B cell (primary cell): ENCODE results near the gene ABCF3. TPM values are rescaled to one million over a fixed set of nuclear protein-coding genes. Genes with fewer than 3 reads are reported as not detected.
A peak's percentile ranks its signal among the peaks of the same experiment; 100 is the strongest.

ENCODE experiments used
- ATAC-seq: fragments of 200-7000 bp; cut with Tn5 transposase; one replicate; pipeline ENCODE4 v1.10.0; 2021; ENCODE audit warnings: low read depth, mild to moderate bottlenecking, moderate number of reproducible peaks, moderate library complexity
- CTCF ChIA-PET: fragments of 350-600 bp; sonication (Branson Sonifier 250); formaldehyde crosslinking; loops from one replicate; lab custom pipeline; 2021; ENCODE audit warnings: antibody characterized with exemption, inconsistent platforms; lab: Charles Lee
- POLR2A ChIA-PET: fragments of 350-600 bp; sonication (Branson Sonifier 250); formaldehyde crosslinking; loops from one replicate; lab custom pipeline; 2021; ENCODE audit warnings: antibody characterized with exemption; lab: Charles Lee
- DNase-seq: peaks from one replicate; pipeline ENCODE4 v3.0.0; 2013
- H2AFZ ChIP-seq: 2 replicates; pipeline ENCODE4 v1.6.1; 2012; ENCODE audit warnings: mild to moderate bottlenecking, low read depth, low read length; ENCODE audit not compliant: insufficient read depth, poor library complexity, severe bottlenecking
- H3K27ac ChIP-seq, 2 donors: 1 replicate in 1 of 2; 2 replicates in 1 of 2; pipeline ENCODE4 v1.5.1; 2012 to 2013; ENCODE audit warnings: low read length in 2 of 2, mild to moderate bottlenecking in 2 of 2, moderate library complexity in 1 of 2
- H3K27me3 ChIP-seq, 4 experiments: fragments of 200-600 bp in 1 of 4; sonication (generic) in 1 of 4; replicated peaks in 1 of 4; 1 replicate in 2 of 4; 2 replicates in 2 of 4; pipeline versions ENCODE4 v1.6.1 to v1.7.0; 2013 to 2016; ENCODE audit warnings: low read length in 3 of 4, mild to moderate bottlenecking in 2 of 4, mixed read lengths in 1 of 4, moderate library complexity in 1 of 4; ENCODE audit not compliant: insufficient read depth in 4 of 4, control insufficient read depth in 3 of 4; ENCODE audit errors: control extremely low read depth in 1 of 4
- H3K36me3 ChIP-seq, 2 experiments: replicated peaks in 1 of 2; 1 replicate in 1 of 2; 2 replicates in 1 of 2; pipeline versions ENCODE4 v1.6.1 to v1.7.1; 2013; ENCODE audit warnings: low read length in 1 of 2; ENCODE audit not compliant: insufficient read depth in 2 of 2, control insufficient read depth in 1 of 2; ENCODE audit errors: control extremely low read depth in 1 of 2, extremely low read depth in 1 of 2
- H3K4me1 ChIP-seq, 2 donors: fragments of 200-600 bp in 1 of 2; sonication (generic) in 1 of 2; 1 replicate in 1 of 2; 2 replicates in 1 of 2; pipeline versions ENCODE4 v1.5.1 to v1.6.1; 2013 to 2017; ENCODE audit warnings: low read length in 2 of 2; ENCODE audit not compliant: control insufficient read depth in 2 of 2, insufficient read depth in 2 of 2
- H3K4me2 ChIP-seq: replicated peaks from 2 replicates; pipeline ENCODE3; 2012; ENCODE audit warnings: mild to moderate bottlenecking, low read depth, low read length; ENCODE audit not compliant: poor library complexity, severe bottlenecking
- H3K4me3 ChIP-seq, 5 experiments: fragments of 200-600 bp in 1 of 5; sonication (generic) in 1 of 5; 1 replicate in 3 of 5; 2 replicates in 2 of 5; pipeline versions ENCODE4 v1.5.1 to v1.7.0; 2011 to 2016; ENCODE audit warnings: low read length in 4 of 5, mild to moderate bottlenecking in 4 of 5, low read depth in 2 of 5, control low read depth in 1 of 5, moderate library complexity in 1 of 5; ENCODE audit not compliant: insufficient read depth in 1 of 5; ENCODE audit errors: control extremely low read depth in 1 of 5, extremely low read depth in 1 of 5
- H3K79me2 ChIP-seq: fragments of 200-600 bp; sonication (generic); one replicate; pipeline ENCODE4 v1.6.0; 2016; ENCODE audit warnings: low read length; ENCODE audit not compliant: control insufficient read depth, insufficient read depth
- H3K9ac ChIP-seq: fragments of 200-600 bp; sonication (generic); 2 replicates; pipeline ENCODE4 v1.6.1; 2017; ENCODE audit warnings: mild to moderate bottlenecking, low read length, moderate library complexity
- H3K9me3 ChIP-seq, 3 donors: one replicate each; pipeline versions ENCODE4 v1.6.1 to v1.7.1; 2013; ENCODE audit warnings: low read length in 2 of 3; ENCODE audit not compliant: control insufficient read depth in 2 of 3, insufficient read depth in 1 of 3; ENCODE audit errors: control extremely low read depth in 1 of 3
- H4K20me1 ChIP-seq: 2 replicates; pipeline ENCODE4 v1.6.0; 2012; ENCODE audit warnings: mild to moderate bottlenecking, low read length; ENCODE audit not compliant: insufficient read depth, control insufficient read depth, poor library complexity, severe bottlenecking
- H3K27ac Mint-ChIP-seq: one replicate; pipeline ENCODE4 v1.8.0; 2021; ENCODE audit warnings: mixed read lengths
- H3K27me3 Mint-ChIP-seq: one replicate; pipeline ENCODE4 v1.8.0; 2021; ENCODE audit warnings: mixed read lengths
- H3K4me1 Mint-ChIP-seq: one replicate; pipeline ENCODE4 v1.8.0; 2021; ENCODE audit warnings: mixed read lengths
- H3K4me3 Mint-ChIP-seq: one replicate; pipeline ENCODE4 v1.8.0; 2021; ENCODE audit warnings: mixed read lengths
- H3K9me3 Mint-ChIP-seq: one replicate; pipeline ENCODE4 v1.8.0; 2022; ENCODE audit warnings: mixed read lengths; ENCODE audit not compliant: insufficient read depth
- EZH2 ChIP-seq: IDR thresholded peaks from 2 replicates; pipeline ENCODE4 v1.6.1; 2012; ENCODE audit warnings: borderline replicate concordance, low read depth, mild to moderate bottlenecking, moderate library complexity, low read length; ENCODE audit not compliant: insufficient read depth, poor library complexity, severe bottlenecking
- WGBS: methylation state at CpG from one replicate; pipeline ENCODE4 v1.1.5; 2013; ENCODE audit warnings: missing lambda C conversion rate; ENCODE audit not compliant: insufficient coverage; 5-methylcytosine and 5-hydroxymethylcytosine counted together
- intact Hi-C: fragments of 100-400 bp; cut with micrococcal nuclease; formaldehyde crosslinking; loops from one replicate; pipeline ENCODE4 v1.10.0; 2022
- polyA plus RNA-seq: library from polyadenylated mRNA; depleted of rRNA; stranded (reverse); fragments of >200 nt; gene quantifications from 2 replicates; pipeline ENCODE4 v1.2.3, GENCODE V29; 2012
- total RNA-seq, 2 donors: library from RNA; stranded (reverse); fragments of 120-200 nt in 1 of 2; gene quantifications; 1 replicate in 1 of 2; 2 replicates in 1 of 2; pipeline versions ENCODE4 v1.2.3 to v1.2.4, GENCODE V29; 2013 to 2022
- TF ChIP-seq, protein P1 (sequence below): fragments of 200-600 bp; IDR thresholded peaks from one replicate; pipeline ENCODE4 v1.8.0; 2022; ENCODE audit warnings: antibody characterized with exemption, mild to moderate bottlenecking

ABCF3 gene
- total and polyA plus RNA-seq, 2 donors (not counting 1 experiment from before 2014, with no cell fraction given), result 74.0 to 115 TPM

DNA sequence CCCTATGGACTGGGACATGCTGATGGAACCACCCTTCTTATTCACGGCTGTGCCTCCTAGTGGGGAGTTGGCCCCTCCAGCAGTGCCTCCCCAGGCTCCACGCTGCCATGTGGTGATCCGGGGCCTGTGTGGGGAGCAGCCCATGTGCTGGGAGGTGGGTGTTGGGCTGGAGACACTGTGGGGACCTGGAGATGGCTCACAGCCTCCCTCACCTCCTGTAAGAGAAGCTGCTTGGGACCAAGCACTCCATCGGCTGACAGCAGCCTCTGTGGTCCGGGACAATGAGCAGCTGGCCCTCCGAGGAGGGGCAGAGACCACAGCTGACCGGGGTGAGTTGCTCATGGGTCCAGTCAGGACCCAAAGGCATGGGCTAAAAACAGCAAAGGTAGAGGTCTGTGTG lies 53.7 kb downstream of the ABCF3 start:
- Mint-ChIP-seq H3K27me3 (peaks cover 4% of the 10 kb centered on the region), H3K4me3 (no peak overlapping the region), H3K4me1 (no peaks in the 10 kb centered on the region), H3K27ac (no peak overlapping the region), H3K9me3 (no peaks in the 10 kb centered on the region)
- H3K27ac ChIP-seq, result no peak overlapping the region
- H3K4me3 ChIP-seq, result no peak overlapping the region
- no peak for ATAC-seq
- no peak overlapping the region for H3K4me2 ChIP-seq
- intact Hi-C loops, result no loop called here
- 98% methylated on average over 6 of the region's 7 CpGs for WGBS
- H3K9ac ChIP-seq, result no peak overlapping the region
- TF ChIP-seq, protein P1, sequence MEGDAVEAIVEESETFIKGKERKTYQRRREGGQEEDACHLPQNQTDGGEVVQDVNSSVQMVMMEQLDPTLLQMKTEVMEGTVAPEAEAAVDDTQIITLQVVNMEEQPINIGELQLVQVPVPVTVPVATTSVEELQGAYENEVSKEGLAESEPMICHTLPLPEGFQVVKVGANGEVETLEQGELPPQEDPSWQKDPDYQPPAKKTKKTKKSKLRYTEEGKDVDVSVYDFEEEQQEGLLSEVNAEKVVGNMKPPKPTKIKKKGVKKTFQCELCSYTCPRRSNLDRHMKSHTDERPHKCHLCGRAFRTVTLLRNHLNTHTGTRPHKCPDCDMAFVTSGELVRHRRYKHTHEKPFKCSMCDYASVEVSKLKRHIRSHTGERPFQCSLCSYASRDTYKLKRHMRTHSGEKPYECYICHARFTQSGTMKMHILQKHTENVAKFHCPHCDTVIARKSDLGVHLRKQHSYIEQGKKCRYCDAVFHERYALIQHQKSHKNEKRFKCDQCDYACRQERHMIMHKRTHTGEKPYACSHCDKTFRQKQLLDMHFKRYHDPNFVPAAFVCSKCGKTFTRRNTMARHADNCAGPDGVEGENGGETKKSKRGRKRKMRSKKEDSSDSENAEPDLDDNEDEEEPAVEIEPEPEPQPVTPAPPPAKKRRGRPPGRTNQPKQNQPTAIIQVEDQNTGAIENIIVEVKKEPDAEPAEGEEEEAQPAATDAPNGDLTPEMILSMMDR, result no peak
- no peak for TF ChIP-seq EZH2
- peaks cover 0 to 26% of the 10 kb centered on the region in 2 experiments for H3K36me3 ChIP-seq
- no peaks in the 10 kb centered on the region for H3K9me3 ChIP-seq
- no peaks in the 10 kb centered on the region for H3K4me1 ChIP-seq
- DNase-seq, result no peak
- ChIA-PET POLR2A (no interaction called here), CTCF (interaction anchor here (0.9 to 3.9 kb wide), 7 partner anchors 8 to 344 kb away, joined by 3 to 22 read pairs (median 4); no protein-coding TSS in a partner anchor)
- H4K20me1 ChIP-seq, result peaks cover 8% of the 10 kb centered on the region
- H3K79me2 ChIP-seq, result no peaks in the 10 kb centered on the region
- H3K27me3 ChIP-seq, result peaks cover 0 to 3% (median 0%) of the 10 kb centered on the region in 4 experiments
- no peak overlapping the region for H2AFZ ChIP-seq

DNA sequence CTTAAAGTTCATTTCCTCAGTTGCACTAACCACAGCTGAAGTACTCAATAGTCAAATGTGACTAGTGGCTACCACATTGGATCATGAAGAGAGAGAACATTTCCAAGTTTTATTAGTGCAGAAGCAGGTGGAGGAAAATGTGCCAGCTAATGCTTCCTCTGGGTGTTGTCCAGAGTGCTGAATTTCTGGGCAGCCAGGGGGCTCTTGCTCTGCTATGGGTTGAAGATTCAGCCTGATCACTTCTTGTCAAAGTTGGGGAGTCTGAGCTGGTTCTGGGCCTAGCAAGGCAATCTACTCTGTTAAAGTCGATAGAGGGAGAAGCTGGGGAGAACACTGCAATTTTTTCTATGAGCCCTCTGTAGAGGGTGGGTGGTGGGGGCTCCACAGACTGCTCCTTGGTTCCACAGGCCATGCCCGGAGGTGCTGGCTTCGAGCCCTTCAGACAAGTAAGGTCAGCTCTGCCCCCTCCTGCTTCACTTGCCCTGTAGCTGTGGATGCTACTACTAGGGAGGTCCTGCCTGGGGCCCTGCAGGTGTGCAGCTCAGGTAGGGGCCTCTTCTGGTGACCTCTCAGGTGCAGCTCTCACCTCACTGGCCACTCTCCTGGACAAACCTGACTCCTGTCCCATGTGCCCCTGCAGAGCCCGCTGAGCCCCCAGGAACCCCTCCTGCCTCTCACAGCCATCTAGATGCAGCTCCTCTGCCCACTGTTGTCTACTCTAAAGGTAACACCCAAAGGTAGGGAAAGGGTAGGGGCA lies 54.6 kb downstream of the ABCF3 start:
- peaks cover under 1% of the 10 kb centered on the region for H3K27me3 Mint-ChIP-seq
- no peaks in the 10 kb centered on the region for H3K9me3 Mint-ChIP-seq
- peaks cover 0 to 34% of the 10 kb centered on the region in 2 experiments for H3K36me3 ChIP-seq
- H3K27ac ChIP-seq, result no peak overlapping the region
- no peak overlapping the region for H3K27ac Mint-ChIP-seq
- peaks cover 0 to 3% (median 0%) of the 10 kb centered on the region in 4 experiments for H3K27me3 ChIP-seq
- no peak overlapping the region for H3K4me3 ChIP-seq
- peaks cover 12% of the 10 kb centered on the region for H4K20me1 ChIP-seq
- ATAC-seq, result peak; percentile 31
- no peak for TF ChIP-seq EZH2
- TF ChIP-seq, protein P1, result no peak
- H3K4me3 Mint-ChIP-seq, result no peak overlapping the region
- H2AFZ ChIP-seq, result no peak overlapping the region
- intact Hi-C loops, result no loop called here
- H3K4me1 Mint-ChIP-seq, result no peaks in the 10 kb centered on the region
- H3K4me1 ChIP-seq, result no peaks in the 10 kb centered on the region
- no peaks in the 10 kb centered on the region for H3K79me2 ChIP-seq
- 93% methylated on average over 3 of the region's 4 CpGs for WGBS
- DNase-seq, result no peak
- no peak overlapping the region for H3K9ac ChIP-seq
- ChIA-PET CTCF (interaction anchor here (0.6 to 3.9 kb wide), 8 partner anchors 9 to 626 kb away, joined by 3 to 22 read pairs (median 4); no protein-coding TSS in a partner anchor), POLR2A (interaction anchor here (0.9 kb wide), 1 partner anchor 13 kb away, joined by 5 read pairs; no protein-coding TSS in a partner anchor)
- H3K4me2 ChIP-seq, result no peak overlapping the region
- no peaks in the 10 kb centered on the region for H3K9me3 ChIP-seq
